Fibroblast of villous mesenchyme (primary cell): Measurements from ENCODE around the gene GJC2. TPM values are rescaled to one million over a fixed set of nuclear protein-coding genes. Genes with fewer than 3 reads are reported as not detected.
A peak's percentile ranks its signal among the peaks of the same experiment; 100 is the strongest.

Experiments
- DNase-seq: peaks from one replicate; pipeline ENCODE4 v3.0.0-alpha.2; 2010; ENCODE audit warnings: low read depth
- H3K4me3 ChIP-seq: 2 replicates; pipeline ENCODE4 v1.5.1; 2011; ENCODE audit warnings: low read depth, mild to moderate bottlenecking, low read length
- total RNA-seq: library from RNA; depleted of rRNA; stranded (reverse); fragments of >200 nt; gene quantifications from 2 replicates; pipeline ENCODE4 v1.2.3, GENCODE V29; 2012
- TF ChIP-seq, protein P1 (sequence below): IDR thresholded peaks from 2 replicates; pipeline ENCODE4 v1.5.1; 2012; ENCODE audit warnings: low read depth, mild to moderate bottlenecking, low read length; ENCODE audit not compliant: insufficient read depth

GJC2 gene
- total RNA-seq, 1 donor = 3.9 TPM

DNA sequence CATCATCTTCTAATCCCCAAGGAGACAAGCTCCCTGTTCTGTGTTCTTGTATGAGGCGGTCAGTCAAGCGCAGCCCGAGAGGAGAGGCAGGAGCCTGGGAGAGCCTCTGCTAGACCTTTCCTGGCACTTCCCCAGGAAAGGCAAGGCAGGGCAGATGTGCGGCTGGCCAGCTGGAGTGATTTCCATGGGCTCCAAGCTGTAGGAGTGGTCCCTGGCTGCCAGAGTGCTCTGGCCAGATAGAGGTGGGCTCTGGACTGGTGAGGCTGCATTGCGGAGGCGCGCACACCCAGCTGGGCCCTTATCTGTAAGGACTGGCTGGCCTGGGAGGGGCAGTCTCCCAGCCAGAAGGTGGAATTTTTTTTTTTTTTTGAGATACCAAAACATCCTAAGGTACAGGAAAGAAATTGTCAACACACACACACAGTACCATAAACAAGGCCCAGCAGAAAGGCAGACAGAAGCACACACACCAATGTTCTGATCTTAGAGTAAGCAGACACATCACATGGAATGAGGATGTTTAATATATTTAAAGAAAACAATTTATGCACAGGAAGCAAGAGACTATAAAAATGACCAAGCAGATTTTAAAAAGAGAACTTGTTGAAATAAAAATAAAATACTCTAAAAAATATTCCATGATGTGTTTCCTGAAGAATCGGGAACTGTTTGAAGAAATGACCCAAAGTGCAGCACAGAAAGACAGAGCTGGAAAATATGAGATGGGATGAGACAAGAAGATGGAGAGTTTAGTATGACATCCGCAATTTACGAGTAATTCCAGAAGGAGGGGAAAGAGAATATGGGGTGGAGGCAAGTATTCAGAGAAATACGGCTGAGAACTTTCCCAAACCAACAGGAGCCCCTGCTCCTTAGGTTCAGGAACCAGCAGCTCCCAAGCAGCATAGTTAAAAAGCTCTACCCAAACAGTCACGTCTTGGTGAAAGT lies 29.3 kb downstream of the GJC2 start:
- TF ChIP-seq, protein P1, sequence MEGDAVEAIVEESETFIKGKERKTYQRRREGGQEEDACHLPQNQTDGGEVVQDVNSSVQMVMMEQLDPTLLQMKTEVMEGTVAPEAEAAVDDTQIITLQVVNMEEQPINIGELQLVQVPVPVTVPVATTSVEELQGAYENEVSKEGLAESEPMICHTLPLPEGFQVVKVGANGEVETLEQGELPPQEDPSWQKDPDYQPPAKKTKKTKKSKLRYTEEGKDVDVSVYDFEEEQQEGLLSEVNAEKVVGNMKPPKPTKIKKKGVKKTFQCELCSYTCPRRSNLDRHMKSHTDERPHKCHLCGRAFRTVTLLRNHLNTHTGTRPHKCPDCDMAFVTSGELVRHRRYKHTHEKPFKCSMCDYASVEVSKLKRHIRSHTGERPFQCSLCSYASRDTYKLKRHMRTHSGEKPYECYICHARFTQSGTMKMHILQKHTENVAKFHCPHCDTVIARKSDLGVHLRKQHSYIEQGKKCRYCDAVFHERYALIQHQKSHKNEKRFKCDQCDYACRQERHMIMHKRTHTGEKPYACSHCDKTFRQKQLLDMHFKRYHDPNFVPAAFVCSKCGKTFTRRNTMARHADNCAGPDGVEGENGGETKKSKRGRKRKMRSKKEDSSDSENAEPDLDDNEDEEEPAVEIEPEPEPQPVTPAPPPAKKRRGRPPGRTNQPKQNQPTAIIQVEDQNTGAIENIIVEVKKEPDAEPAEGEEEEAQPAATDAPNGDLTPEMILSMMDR = no peak
- no peak overlapping the region for H3K4me3 ChIP-seq
- DNase-seq = peak; percentile 74

DNA sequence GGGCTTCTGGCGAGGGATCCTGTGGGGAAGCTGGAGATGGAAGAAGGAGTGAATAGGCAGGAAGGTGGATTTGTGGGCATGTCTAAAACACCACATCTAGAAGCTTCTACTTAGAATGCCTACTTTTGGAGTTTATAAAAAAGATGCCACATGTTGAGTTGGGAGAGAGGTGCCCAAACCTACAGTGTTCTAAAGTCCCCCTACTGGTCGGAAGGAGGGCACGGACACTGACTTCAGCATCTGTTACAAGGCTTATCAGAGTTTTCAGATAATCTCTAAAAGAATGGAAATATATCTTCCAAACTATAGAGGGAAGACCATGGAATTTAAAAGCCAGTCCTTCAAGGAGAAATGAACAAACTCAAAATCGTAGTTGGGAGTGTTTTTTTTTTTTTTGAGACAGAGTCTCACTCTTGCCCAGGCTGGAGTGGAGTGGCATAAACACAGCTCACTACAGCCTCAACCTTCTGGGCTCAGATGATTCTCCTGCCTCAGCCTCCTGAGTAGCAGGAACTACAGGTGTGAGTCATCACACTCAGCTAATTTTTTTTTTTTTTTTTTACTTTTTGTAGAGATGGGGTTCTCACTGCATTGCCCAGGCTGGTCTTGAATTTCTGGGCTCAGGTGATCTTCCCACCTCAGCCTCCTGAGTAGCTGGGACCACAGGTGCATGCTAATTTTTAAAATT lies 30.7 kb downstream of the GJC2 start:
- no peak overlapping the region for H3K4me3 ChIP-seq
- peak; percentile 10 for DNase-seq
- TF ChIP-seq, protein P1 = peak; percentile 47

DNA sequence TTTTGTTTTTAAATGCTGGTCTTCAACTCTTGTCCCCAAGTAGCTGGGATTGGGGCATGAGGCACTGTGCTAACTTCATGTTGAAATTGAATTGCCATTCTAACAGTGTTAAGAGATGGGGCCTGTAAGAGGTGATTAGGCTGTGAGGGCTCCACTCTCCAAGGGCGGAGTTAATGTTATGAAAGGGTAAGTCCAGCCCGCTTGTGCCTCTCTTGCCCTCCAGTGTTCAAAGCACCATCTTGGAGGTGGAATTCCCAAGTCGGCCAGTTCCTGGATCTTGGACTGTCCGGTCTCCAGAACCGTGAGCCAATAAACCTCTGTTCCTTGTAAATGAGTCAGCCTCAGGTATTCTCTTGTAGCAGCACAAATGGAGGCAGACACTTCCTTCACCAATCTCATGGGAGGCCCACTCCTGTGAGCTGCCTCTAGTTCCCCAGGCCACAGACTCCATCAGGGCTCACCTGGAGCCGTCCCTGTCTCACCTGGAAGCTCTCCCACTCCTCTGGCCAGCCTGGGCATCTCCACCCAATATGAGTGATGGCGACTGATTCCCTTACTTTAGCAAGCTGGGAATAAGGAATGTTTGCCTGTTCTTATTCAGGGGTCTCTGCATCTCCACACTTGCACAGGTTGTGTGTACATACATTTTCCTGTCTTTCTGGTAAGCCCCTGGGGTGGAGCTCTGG lies 31.4 kb downstream of the GJC2 start:
- TF ChIP-seq, protein P1 = no peak

DNA sequence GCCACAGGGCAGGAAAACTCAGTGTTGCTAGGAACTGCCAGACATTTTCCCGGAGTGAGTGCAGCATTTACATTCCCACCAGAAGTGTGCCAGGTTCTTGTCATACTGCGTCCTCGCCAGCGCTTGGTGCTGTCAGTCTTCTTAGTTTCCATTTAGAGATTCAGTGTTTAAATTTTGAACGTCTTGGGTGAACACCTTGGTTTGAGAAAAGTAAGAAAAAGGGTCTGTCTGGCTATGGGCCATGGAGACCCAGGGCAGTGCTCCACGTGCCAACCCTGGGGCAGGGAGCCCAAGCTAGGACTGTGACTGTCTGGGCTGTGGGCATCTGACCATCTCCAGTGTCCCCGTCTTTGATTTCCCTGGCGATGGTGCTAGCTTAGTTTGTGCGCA lies 31.9 kb downstream of the GJC2 start:
- no peak for DNase-seq
- no peak overlapping the region for H3K4me3 ChIP-seq
- TF ChIP-seq, protein P1 = no peak

More for the DNA sequence above, 31.4 kb downstream of the GJC2 start:
- no peak overlapping the region for H3K4me3 ChIP-seq
- no peak for DNase-seq

DNA sequence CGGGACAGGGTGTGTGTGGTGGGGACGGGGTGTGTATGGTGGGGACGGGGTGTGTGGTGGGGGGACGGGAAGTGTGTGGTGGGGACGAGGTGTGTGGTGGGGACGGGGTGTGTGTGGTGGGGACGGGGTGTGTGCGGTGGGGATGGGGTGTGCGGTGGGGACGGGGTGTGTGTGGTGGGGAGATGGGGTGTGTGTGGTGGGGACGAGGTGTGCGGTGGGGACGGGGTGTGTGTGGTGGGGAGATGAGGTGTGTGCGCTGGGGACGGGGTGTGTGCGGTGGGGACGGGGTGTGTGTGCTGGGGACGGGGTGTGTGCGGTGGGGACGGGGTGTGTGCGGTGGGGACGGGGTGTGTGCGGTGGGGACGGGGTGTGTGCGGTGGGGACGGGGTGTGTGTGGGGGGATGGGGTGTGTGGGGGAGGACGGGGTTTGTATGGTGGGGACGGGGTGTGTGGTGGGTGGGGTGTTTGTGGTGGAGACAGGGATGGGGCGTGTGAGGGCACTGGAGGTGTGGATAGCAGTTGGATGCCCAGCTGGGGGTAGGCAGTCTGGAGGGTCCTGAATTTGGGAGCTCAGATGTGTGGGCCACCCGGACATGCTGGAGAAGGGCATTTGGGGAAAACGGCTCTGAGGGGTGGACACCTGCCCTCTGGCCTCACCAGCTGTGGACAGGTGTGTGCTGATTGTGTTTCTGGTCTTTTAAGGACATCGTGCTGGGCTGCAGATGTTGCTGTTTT lies 32.7 kb downstream of the GJC2 start:
- no peak for DNase-seq
- H3K4me3 ChIP-seq = no peak overlapping the region
- TF ChIP-seq, protein P1 = no peak

DNA sequence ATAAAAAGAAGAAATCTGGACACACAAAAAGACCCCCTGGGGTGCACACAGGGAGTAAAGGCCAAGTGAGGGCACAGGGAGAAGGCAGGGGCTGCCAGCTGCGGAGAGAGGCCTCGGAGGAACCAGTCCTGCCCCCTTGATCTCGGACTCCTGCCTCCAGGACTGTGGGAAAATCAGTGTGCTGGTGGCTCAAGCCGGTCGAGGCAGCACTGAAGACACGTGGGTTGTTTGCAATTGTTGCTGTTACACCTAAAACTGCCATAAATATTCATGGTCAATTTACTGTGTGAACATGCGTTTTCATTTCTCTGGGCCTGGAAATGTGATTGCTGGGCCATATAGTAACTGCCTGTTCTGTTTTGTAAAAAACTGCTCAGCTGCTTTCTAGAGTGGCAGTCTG lies 34.4 kb downstream of the GJC2 start:
- no peak overlapping the region for H3K4me3 ChIP-seq
- DNase-seq = no peak
- TF ChIP-seq, protein P1 = no peak
